Endothelial cell (in vitro differentiated cells): ENCODE measurements around the gene ZNF385B. TPM values are rescaled to one million over a fixed set of nuclear protein-coding genes. Genes with fewer than 3 reads are reported as not detected.

Experiments
- DNase-seq: peaks from one replicate; pipeline ENCODE4 v3.0.0; 2021; ENCODE audit warnings: low spot score
- H3K27ac Mint-ChIP-seq: one replicate; pipeline ENCODE4 v1.8.0; 2021; ENCODE audit warnings: mixed read lengths, inconsistent platforms; ENCODE audit not compliant: unreplicated experiment
- H3K27me3 Mint-ChIP-seq: one replicate; pipeline ENCODE4 v1.8.0; 2021; ENCODE audit warnings: mild to moderate bottlenecking, moderate library complexity, mixed read lengths, inconsistent platforms; ENCODE audit not compliant: unreplicated experiment
- H3K36me3 Mint-ChIP-seq: one replicate; pipeline ENCODE4 v1.8.0; 2021; ENCODE audit warnings: mild to moderate bottlenecking, low read depth, mixed read lengths, inconsistent platforms; ENCODE audit not compliant: unreplicated experiment
- H3K4me1 Mint-ChIP-seq: one replicate; pipeline ENCODE4 v1.8.0; 2021; ENCODE audit warnings: mild to moderate bottlenecking, mixed read lengths, inconsistent platforms; ENCODE audit not compliant: unreplicated experiment
- H3K4me3 Mint-ChIP-seq: one replicate; pipeline ENCODE4 v1.8.0; 2021; ENCODE audit warnings: mild to moderate bottlenecking, mixed read lengths, inconsistent platforms; ENCODE audit not compliant: unreplicated experiment
- H3K9me3 Mint-ChIP-seq: one replicate; pipeline ENCODE4 v1.8.0; 2021; ENCODE audit warnings: mixed read lengths, inconsistent platforms; ENCODE audit not compliant: unreplicated experiment
- total RNA-seq: library from RNA; stranded (reverse); fragmentation: NEBNext Ultra II Directional; extraction: Animal tissue kit (Norgen Biotek cat#: 25700); gene quantifications from one replicate; pipeline ENCODE4 v1.2.1, GENCODE V29; 2021; ENCODE audit not compliant: unreplicated experiment
- TF ChIP-seq, protein P1 (sequence below): fragments of 200-600 bp; sonication (generic); IDR thresholded peaks from one replicate; pipeline ENCODE4 v1.5.0; 2021; ENCODE audit warnings: antibody characterized with exemption; ENCODE audit not compliant: unreplicated experiment

The ZNF385B gene
- total RNA-seq, 1 donor from 2014 or later = 0.49 TPM

- peak; percentile 79 for DNase-seq
- no peak overlapping the region for H3K4me3 Mint-ChIP-seq
- TF ChIP-seq, protein P1, sequence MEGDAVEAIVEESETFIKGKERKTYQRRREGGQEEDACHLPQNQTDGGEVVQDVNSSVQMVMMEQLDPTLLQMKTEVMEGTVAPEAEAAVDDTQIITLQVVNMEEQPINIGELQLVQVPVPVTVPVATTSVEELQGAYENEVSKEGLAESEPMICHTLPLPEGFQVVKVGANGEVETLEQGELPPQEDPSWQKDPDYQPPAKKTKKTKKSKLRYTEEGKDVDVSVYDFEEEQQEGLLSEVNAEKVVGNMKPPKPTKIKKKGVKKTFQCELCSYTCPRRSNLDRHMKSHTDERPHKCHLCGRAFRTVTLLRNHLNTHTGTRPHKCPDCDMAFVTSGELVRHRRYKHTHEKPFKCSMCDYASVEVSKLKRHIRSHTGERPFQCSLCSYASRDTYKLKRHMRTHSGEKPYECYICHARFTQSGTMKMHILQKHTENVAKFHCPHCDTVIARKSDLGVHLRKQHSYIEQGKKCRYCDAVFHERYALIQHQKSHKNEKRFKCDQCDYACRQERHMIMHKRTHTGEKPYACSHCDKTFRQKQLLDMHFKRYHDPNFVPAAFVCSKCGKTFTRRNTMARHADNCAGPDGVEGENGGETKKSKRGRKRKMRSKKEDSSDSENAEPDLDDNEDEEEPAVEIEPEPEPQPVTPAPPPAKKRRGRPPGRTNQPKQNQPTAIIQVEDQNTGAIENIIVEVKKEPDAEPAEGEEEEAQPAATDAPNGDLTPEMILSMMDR = peak; percentile 19
- H3K9me3 Mint-ChIP-seq = no peaks in the 10 kb centered on the region
- no peaks in the 10 kb centered on the region for H3K27me3 Mint-ChIP-seq
- no peak overlapping the region for H3K27ac Mint-ChIP-seq
- no peaks in the 10 kb centered on the region for H3K36me3 Mint-ChIP-seq
- H3K4me1 Mint-ChIP-seq = no peaks in the 10 kb centered on the region
Measured at GRCh38 chr2:179422037-179422643, 439.3 kb downstream of the ZNF385B start.

DNA sequence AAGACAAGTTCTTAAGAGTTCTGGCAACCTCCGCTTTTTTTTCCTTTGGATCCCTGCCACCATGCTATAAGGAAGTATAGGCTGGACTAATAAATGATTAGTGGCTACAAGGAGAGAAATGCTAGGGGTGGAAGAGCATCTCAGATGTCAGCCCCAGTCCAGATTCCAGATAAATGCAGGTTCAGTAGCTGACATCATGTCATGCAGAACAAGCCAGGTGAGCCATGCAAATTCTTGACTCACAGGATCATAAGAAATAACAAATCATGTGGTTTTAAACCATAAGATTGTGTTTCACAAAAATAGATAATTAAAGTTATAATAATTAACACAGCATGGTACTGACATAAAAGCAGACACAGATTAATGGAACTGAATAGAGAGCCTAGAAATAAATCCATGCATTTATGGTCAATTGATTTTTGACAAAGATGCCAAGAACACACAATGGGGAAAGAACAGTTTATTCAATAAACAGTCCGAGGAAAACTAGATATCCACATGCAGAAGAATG is 443.9 kb downstream of the ZNF385B start:
- Mint-ChIP-seq H3K9me3 (no peaks in the 10 kb centered on the region), H3K4me3 (no peak overlapping the region), H3K27me3 (peaks cover 2% of the 10 kb centered on the region), H3K27ac (no peak overlapping the region), H3K36me3 (no peaks in the 10 kb centered on the region), H3K4me1 (no peaks in the 10 kb centered on the region)
- TF ChIP-seq, protein P1 = no peak
- no peak for DNase-seq

- Mint-ChIP-seq H3K4me3 (no peak overlapping the region), H3K4me1 (no peaks in the 10 kb centered on the region), H3K9me3 (no peaks in the 10 kb centered on the region), H3K27me3 (peaks cover 6% of the 10 kb centered on the region), H3K36me3 (no peaks in the 10 kb centered on the region), H3K27ac (no peak overlapping the region)
- DNase-seq = no peak
- TF ChIP-seq, protein P1 = no peak
Measured at GRCh38 chr2:179412112-179412511, 449.3 kb downstream of the ZNF385B start.

- Mint-ChIP-seq H3K9me3 (no peaks in the 10 kb centered on the region), H3K36me3 (no peaks in the 10 kb centered on the region), H3K4me3 (no peak overlapping the region), H3K27me3 (peaks cover 6% of the 10 kb centered on the region), H3K4me1 (no peaks in the 10 kb centered on the region), H3K27ac (no peak overlapping the region)
- DNase-seq = peak; percentile 47
- TF ChIP-seq, protein P1 = peak; percentile 81
Measured at GRCh38 chr2:179410552-179411356, 450.7 kb downstream of the ZNF385B start.

- H3K9me3 Mint-ChIP-seq = no peaks in the 10 kb centered on the region
- H3K4me1 Mint-ChIP-seq = no peaks in the 10 kb centered on the region
- no peak overlapping the region for H3K27ac Mint-ChIP-seq
- no peaks in the 10 kb centered on the region for H3K36me3 Mint-ChIP-seq
- no peaks in the 10 kb centered on the region for H3K27me3 Mint-ChIP-seq
- no peak overlapping the region for H3K4me3 Mint-ChIP-seq
- no peak for DNase-seq
- TF ChIP-seq, protein P1 = no peak
Measured at GRCh38 chr2:179403624-179404023, 457.8 kb downstream of the ZNF385B start.
